ENCODE measurements around the gene B4GALT5.

DNA sequence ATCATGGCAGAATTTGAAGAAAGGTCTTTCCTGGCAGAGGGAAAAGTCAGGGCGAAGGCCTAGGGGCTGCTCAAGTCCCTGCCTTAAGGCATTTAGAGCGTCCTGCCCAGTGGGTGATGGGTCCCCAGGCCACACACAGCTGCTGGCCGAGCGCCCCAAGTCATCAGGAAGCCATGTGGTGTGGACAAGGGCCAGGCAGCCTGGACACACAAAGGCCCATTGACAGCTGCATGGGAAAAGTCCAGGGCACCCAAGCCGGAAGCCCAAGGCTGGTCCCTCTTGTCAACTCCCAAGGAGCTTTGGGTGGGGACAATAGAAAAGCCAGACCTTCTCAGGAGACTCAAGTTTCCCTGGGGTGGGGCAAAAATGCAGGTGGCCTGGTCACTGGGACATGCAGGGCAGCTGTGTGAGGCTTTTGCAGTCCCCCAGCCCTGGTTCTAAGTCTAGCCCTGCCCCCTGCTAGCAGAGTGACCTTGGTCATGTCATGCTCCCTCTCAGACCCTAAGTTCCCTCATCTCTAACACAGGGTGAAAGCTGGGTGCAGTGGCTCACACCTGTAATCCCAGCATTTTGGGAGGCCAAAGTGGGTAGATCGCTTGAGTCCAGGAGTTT lies 101.4 kb downstream of the B4GALT5 start:
- TF ChIP-seq, protein P1, sequence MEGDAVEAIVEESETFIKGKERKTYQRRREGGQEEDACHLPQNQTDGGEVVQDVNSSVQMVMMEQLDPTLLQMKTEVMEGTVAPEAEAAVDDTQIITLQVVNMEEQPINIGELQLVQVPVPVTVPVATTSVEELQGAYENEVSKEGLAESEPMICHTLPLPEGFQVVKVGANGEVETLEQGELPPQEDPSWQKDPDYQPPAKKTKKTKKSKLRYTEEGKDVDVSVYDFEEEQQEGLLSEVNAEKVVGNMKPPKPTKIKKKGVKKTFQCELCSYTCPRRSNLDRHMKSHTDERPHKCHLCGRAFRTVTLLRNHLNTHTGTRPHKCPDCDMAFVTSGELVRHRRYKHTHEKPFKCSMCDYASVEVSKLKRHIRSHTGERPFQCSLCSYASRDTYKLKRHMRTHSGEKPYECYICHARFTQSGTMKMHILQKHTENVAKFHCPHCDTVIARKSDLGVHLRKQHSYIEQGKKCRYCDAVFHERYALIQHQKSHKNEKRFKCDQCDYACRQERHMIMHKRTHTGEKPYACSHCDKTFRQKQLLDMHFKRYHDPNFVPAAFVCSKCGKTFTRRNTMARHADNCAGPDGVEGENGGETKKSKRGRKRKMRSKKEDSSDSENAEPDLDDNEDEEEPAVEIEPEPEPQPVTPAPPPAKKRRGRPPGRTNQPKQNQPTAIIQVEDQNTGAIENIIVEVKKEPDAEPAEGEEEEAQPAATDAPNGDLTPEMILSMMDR (IDR thresholded peaks at IDR 0.05; ENCODE audit: low read depth, low read length), result no peak
- TF ChIP-seq EZH2phosphoT487 (IDR thresholded peaks at IDR 0.05; ENCODE audit: low read depth), result no peak

Data from OCI-LY3 (cell line).